Keratinocyte (primary cell): ENCODE data around the gene LILRB5.
"Not testable (repeated sequence)": the region's sequence is repeated elsewhere in the genome, so short reads cannot be mapped to it uniquely, and the experiment has no call there.

Experiments used
- EZH2 ChIP-seq: IDR thresholded peaks from one replicate; pipeline ENCODE4 v1.6.1; 2012; ENCODE audit warnings: inconsistent platforms, mild to moderate bottlenecking, low read length, moderate library complexity
- TF ChIP-seq, protein P1 (sequence below), 3 experiments: IDR thresholded peaks in 1 of 3; conservative IDR thresholded peaks in 1 of 3; optimal IDR thresholded peaks in 1 of 3; 2 replicates in 2 of 3; 3 replicates in 1 of 3; pipeline versions ENCODE3 to v1.5.1; 2011; ENCODE audit warnings: low read length in 3 of 3, mild to moderate bottlenecking in 3 of 3, moderate library complexity in 2 of 3, control low read depth in 1 of 3, inconsistent platforms in 1 of 3; ENCODE audit not compliant: insufficient read depth in 2 of 3; ENCODE audit errors: extremely low read depth in 1 of 3

DNA sequence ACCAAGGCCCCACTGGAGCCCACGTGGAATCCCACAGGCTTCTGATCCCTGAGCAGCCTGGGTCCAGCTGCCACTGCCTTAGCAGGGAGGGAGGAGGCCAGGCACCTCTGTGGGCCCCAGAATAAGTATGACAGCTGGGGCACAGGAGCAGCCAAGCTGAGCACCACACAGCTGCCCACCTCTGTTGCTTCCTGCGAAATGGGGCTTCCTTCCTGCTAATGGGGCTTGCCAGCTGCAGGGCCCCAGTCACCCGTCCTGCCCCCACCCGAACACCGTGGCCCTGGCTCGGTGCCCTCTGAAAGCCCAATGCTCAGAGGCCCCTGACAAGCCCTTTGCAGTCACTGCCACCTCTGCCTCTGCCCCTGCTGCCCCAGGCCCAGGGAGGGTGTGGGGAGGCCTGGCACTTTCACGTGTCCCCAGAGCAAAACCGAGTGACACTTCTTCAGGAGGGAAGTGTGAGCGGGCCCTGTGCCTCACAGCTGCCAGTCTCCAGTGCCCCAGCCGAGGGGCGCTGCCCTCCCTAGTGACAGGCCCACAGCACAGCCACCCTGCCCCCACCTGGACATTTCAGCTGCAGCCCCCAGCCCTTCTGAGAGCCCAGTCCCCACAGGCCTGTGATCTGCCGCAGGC is 28.5 kb upstream of the LILRB5 start:
- TF ChIP-seq, protein P1, sequence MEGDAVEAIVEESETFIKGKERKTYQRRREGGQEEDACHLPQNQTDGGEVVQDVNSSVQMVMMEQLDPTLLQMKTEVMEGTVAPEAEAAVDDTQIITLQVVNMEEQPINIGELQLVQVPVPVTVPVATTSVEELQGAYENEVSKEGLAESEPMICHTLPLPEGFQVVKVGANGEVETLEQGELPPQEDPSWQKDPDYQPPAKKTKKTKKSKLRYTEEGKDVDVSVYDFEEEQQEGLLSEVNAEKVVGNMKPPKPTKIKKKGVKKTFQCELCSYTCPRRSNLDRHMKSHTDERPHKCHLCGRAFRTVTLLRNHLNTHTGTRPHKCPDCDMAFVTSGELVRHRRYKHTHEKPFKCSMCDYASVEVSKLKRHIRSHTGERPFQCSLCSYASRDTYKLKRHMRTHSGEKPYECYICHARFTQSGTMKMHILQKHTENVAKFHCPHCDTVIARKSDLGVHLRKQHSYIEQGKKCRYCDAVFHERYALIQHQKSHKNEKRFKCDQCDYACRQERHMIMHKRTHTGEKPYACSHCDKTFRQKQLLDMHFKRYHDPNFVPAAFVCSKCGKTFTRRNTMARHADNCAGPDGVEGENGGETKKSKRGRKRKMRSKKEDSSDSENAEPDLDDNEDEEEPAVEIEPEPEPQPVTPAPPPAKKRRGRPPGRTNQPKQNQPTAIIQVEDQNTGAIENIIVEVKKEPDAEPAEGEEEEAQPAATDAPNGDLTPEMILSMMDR (optimal IDR thresholded peaks at IDR 0.05 in 1 of 3, IDR thresholded peaks at IDR 0.05 in 1 of 3, conservative IDR thresholded peaks at IDR 0.05 in 1 of 3; ENCODE audit: extremely low read depth in 1 of 3, insufficient read depth in 2 of 3, low read length in 3 of 3), result not testable (repeated sequence)
- TF ChIP-seq EZH2, result not testable (repeated sequence)
